CD4-positive, alpha-beta memory T cell (primary cell): ENCODE measurements around the gene SPTB. TPM values are rescaled to one million over a fixed set of nuclear protein-coding genes. Genes with fewer than 3 reads are reported as not detected.

ENCODE experiments used
- CTCF ChIA-PET: fragments of 350-600 bp; sonication (Branson Sonifier 250); formaldehyde crosslinking; loops from one replicate; lab custom pipeline; 2021; ENCODE audit warnings: inconsistent platforms; ENCODE audit not compliant: partially characterized antibody; lab: Charles Lee
- POLR2A ChIA-PET: fragments of 350-600 bp; sonication (Branson Sonifier 250); formaldehyde crosslinking; loops from one replicate; lab custom pipeline; 2021; ENCODE audit not compliant: partially characterized antibody; lab: Charles Lee
- DNase-seq, 5 donors: peaks; one replicate each; pipeline versions ENCODE4 v3.0.0 to v3.0.0-alpha.2; 2020 to 2022; ENCODE audit warnings: mixed read lengths in 1 of 5
- H3K27ac ChIP-seq: one replicate; pipeline ENCODE4 v1.7.0; 2013; ENCODE audit warnings: low read depth, low read length
- H3K27me3 ChIP-seq: 2 replicates; pipeline ENCODE4 v1.7.0; 2013; ENCODE audit warnings: mild to moderate bottlenecking, low read length, moderate library complexity; ENCODE audit not compliant: insufficient read depth
- H3K36me3 ChIP-seq: 2 replicates; pipeline ENCODE4 v1.7.0; 2013; ENCODE audit warnings: mild to moderate bottlenecking, low read length, moderate library complexity; ENCODE audit not compliant: insufficient read depth
- H3K4me1 ChIP-seq: 2 replicates; pipeline ENCODE4 v1.7.0; 2013; ENCODE audit warnings: mild to moderate bottlenecking, low read length, moderate library complexity; ENCODE audit not compliant: insufficient read depth
- H3K4me3 ChIP-seq, 2 donors: one replicate each; pipeline ENCODE4 v1.7.0; 2013; ENCODE audit warnings: low read length in 2 of 2, mild to moderate bottlenecking in 1 of 2
- H3K9me3 ChIP-seq, 2 donors: one replicate each; pipeline ENCODE4 v1.7.0; 2013; ENCODE audit warnings: low read length in 2 of 2, control low read depth in 1 of 2; ENCODE audit not compliant: control insufficient read depth in 1 of 2
- H3K27ac Mint-ChIP-seq, 7 donors: one replicate each; pipeline ENCODE4 v1.8.0; 2020 to 2021; ENCODE audit warnings: mixed read lengths in 7 of 7, mild to moderate bottlenecking in 6 of 7, inconsistent platforms in 3 of 7, moderate library complexity in 3 of 7
- H3K27me3 Mint-ChIP-seq, 2 donors: one replicate each; pipeline ENCODE4 v1.8.0; 2020 to 2021; ENCODE audit warnings: mixed read lengths in 2 of 2
- H3K36me3 Mint-ChIP-seq, 2 donors: one replicate each; pipeline ENCODE4 v1.8.0; 2020 to 2021; ENCODE audit warnings: mixed read lengths in 2 of 2, inconsistent platforms in 1 of 2, mild to moderate bottlenecking in 1 of 2
- H3K4me1 Mint-ChIP-seq, 4 donors: one replicate each; pipeline ENCODE4 v1.8.0; 2020 to 2021; ENCODE audit warnings: mixed read lengths in 4 of 4, mild to moderate bottlenecking in 1 of 4
- H3K4me3 Mint-ChIP-seq, 8 donors: one replicate each; pipeline ENCODE4 v1.8.0; 2020 to 2021; ENCODE audit warnings: mixed read lengths in 8 of 8, mild to moderate bottlenecking in 7 of 8, moderate library complexity in 6 of 8, inconsistent platforms in 3 of 8
- H3K9me3 Mint-ChIP-seq, 8 donors: one replicate each; pipeline ENCODE4 v1.8.0; 2020 to 2021; ENCODE audit warnings: mixed read lengths in 8 of 8, mild to moderate bottlenecking in 5 of 8, inconsistent platforms in 3 of 8, moderate library complexity in 1 of 8
- intact Hi-C: fragments of 100-400 bp; cut with micrococcal nuclease; formaldehyde crosslinking; loops from one replicate; pipeline ENCODE4 v1.15.1; 2023
- polyA plus RNA-seq, 2 donors: library from polyadenylated mRNA; unstranded; fragments of 300-500 nt; fragmentation: Illumina TruSeq; gene quantifications; one replicate each; pipeline ENCODE4 v1.2.3, GENCODE V29; 2021
- total RNA-seq, 2 experiments: library from RNA; stranded (reverse); gene quantifications; one replicate each; pipeline ENCODE4 v1.2.3, GENCODE V29; 2021

The SPTB gene
- total and polyA plus RNA-seq, 4 experiments from 2014 or later = 0.03 to 0.37 (median 0.09) TPM; not detected in 1

DNA sequence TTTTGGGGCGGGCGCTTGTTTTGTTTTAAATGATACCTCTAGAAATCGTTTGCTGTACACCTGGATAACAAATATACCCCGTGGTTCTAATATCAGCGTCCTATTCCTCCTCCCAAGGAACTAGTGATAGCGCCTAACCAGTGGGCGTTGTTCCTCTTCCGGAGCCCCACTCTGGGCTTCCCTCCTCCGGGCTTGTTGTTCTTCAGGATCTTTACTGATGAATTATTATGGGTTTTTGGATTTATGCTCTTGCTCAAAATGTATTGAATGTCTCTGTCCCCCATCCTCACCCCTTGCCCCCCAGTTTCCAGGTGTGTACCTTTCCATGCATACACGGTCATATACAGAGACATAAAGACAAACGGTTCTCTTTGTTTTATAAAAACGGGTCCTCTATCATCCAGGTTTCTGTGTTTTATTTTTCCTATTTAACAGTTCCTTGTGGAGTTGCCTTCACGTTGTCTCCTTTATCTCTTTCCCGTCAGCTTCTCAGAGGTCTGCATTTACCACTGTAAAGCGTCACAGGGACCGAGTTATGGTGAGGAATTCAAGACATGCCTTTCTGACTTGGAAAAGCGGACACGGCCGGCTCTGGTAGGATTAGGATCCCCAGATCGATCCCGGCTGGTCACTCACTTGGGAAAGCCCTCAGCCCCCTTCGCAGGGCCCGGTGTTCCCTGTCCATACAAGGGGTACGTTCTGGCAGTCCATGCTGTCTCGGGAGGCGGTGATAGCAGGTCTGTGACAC is 176.1 kb downstream of the SPTB start:
- Histone ChIP-seq H3K9me3 (no peaks in the 10 kb centered on the region), H3K27ac (peak overlapping the region; percentile 80), H3K4me3 (peak overlapping the region; percentile 57 to 74), H3K4me1 (peaks cover 80% of the 10 kb centered on the region), H3K36me3 (no peaks in the 10 kb centered on the region), H3K27me3 (no peaks in the 10 kb centered on the region)
- peak overlapping the region; percentile 83 to 96 (median 87) for H3K27ac Mint-ChIP-seq
- ChIA-PET CTCF (interaction anchor here (1.2 to 8.0 kb wide), 4 partner anchors 21 to 60 kb away, joined by 3 to 67 read pairs (median 10); no protein-coding TSS in a partner anchor), POLR2A (interaction anchor here (0.7 to 21.0 kb wide), 10 partner anchors 9 to 55 kb away, joined by 3 to 469 read pairs (median 8); no protein-coding TSS in a partner anchor)
- H3K27me3 Mint-ChIP-seq = no peaks in the 10 kb centered on the region
- H3K9me3 Mint-ChIP-seq = no peaks in the 10 kb centered on the region
- DNase-seq = no peak
- peaks cover 42 to 83% (median 58%) of the 10 kb centered on the region in 4 donors for H3K4me1 Mint-ChIP-seq
- H3K36me3 Mint-ChIP-seq = peaks cover 0 to 16% of the 10 kb centered on the region in 2 donors
- H3K4me3 Mint-ChIP-seq = peak overlapping the region; percentile 83 to 94 (median 92)
- intact Hi-C loops = loop anchor here (2.0 kb wide), 2 partner anchors 15 to 31 kb away; no protein-coding TSS in a partner anchor

DNA sequence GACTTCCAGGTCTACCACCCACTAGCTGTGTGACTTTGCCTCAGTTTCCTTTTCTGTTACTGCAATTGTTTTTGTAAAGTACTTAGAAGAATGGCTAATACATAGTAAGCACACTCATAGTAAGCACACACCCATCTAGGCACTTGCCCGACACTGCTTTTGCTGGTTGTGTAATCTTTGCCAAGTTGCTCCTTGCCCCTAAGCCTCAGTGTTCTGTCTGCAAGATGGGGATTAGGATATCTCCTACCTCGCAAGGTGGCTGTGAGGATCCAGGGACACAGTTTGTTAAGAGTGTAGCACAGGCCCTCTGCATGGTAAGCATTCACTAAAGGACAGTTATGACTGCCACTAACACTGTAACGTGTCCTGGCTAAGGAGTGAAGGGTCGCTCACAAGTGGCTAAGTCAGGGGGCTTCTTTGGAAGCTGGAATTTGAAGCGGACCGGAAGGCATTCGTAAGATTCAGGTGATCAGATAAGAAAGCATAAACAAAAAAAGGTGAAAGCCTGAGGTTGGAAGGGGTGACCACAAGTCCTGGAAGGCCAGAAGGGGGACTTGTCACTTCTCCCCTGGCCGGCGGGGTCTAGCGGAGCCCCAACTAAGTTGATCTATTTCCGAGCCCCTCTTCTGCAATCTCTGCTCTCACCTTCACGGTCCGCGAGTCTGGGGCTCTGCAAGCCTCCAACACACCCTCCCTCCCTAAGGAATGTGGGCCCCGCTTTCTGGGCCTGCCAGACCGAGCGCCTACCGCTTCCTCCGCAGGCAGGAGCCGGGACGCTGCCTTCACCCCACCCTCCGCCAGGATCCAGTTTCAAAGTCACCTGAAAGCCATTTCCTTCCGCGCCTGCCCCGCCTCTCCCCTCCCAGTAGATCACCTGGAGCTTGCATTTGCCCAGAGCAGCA is 177.0 kb downstream of the SPTB start:
- H3K4me3 ChIP-seq = peak overlapping the region in 1 of 2 donors; percentile 57
- POLR2A ChIA-PET = interaction anchor here (1.6 to 21.0 kb wide), 8 partner anchors 8 to 56 kb away, joined by 3 to 469 read pairs (median 34); no protein-coding TSS in a partner anchor
- peaks cover 80% of the 10 kb centered on the region for H3K4me1 ChIP-seq
- no peaks in the 10 kb centered on the region for H3K9me3 ChIP-seq
- peak overlapping the region; percentile 83 to 96 (median 88) for H3K27ac Mint-ChIP-seq
- peaks cover 0 to 14% of the 10 kb centered on the region in 2 donors for H3K36me3 Mint-ChIP-seq
- H3K27me3 ChIP-seq = no peaks in the 10 kb centered on the region
- no peaks in the 10 kb centered on the region for H3K36me3 ChIP-seq
- H3K4me3 Mint-ChIP-seq = peak overlapping the region; percentile 83 to 94 (median 92)
- CTCF ChIA-PET = interaction anchor here (1.2 to 8.0 kb wide), 4 partner anchors 22 to 61 kb away, joined by 3 to 67 read pairs (median 10); no protein-coding TSS in a partner anchor
- peak; percentile 40 to 71 (median 50) for DNase-seq
- H3K9me3 Mint-ChIP-seq = no peaks in the 10 kb centered on the region
- peak overlapping the region; percentile 80 for H3K27ac ChIP-seq
- H3K27me3 Mint-ChIP-seq = no peaks in the 10 kb centered on the region
- intact Hi-C loops = no loop called here
- H3K4me1 Mint-ChIP-seq = peaks cover 42 to 83% (median 57%) of the 10 kb centered on the region in 4 donors

DNA sequence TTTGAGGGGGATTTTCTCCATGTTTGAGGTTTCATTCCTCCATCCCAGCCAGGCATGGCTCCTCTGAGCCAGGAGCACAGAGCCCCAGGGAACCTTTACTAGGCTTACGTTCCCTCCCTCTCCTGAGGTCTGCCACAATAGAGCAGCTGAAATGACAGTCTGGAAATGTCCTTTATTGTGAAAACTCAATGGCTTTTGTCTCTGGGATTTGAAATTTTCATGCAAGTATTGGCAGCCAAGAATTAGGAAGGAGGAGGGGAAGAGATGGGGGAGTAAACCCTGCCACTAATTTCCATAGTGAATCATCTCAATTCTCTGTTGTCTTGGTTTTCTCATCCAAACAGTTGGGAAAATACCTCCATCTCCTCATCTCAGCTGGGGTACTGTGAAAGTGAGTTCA is 178.0 kb downstream of the SPTB start:
- H3K27ac Mint-ChIP-seq = peak overlapping the region in 3 of 7 donors; percentile 17 to 86 (median 61)
- H3K9me3 Mint-ChIP-seq = no peaks in the 10 kb centered on the region
- Histone ChIP-seq H3K27ac (no peak overlapping the region), H3K9me3 (no peaks in the 10 kb centered on the region), H3K27me3 (no peaks in the 10 kb centered on the region), H3K4me1 (peaks cover 80% of the 10 kb centered on the region), H3K4me3 (no peak overlapping the region), H3K36me3 (no peaks in the 10 kb centered on the region)
- intact Hi-C loops = no loop called here
- peaks cover 0 to 12% of the 10 kb centered on the region in 2 donors for H3K36me3 Mint-ChIP-seq
- no peaks in the 10 kb centered on the region for H3K27me3 Mint-ChIP-seq
- CTCF ChIA-PET = no interaction called here
- H3K4me3 Mint-ChIP-seq = no peak overlapping the region
- POLR2A ChIA-PET = interaction anchor here (7.9 to 21.0 kb wide), 3 partner anchors 5 to 28 kb away, joined by 56 to 469 read pairs (median 178); partner anchors contain the start of gene PLEKHG3
- no peak for DNase-seq
- peaks cover 41 to 83% (median 57%) of the 10 kb centered on the region in 4 donors for H3K4me1 Mint-ChIP-seq

DNA sequence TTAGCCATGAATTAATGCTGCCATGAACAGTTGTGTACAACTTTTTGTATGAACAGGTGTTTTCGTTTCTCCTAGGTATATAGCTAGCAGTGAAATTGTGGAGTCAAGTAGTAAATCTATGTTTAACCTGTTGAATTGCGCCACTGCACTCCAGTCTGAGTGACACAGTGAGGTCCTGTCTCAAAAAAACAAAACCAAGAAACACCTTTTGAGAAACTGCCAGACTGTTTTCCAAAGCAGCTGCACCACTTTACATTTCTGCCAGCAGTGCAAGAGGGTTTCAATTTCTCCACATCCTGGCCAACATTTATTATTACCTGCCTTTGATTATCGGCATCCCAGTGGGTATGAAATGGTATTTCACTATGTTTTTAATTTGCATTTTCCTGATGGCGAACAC is 178.8 kb downstream of the SPTB start:
- intact Hi-C loops = no loop called here
- H3K9me3 ChIP-seq = no peaks in the 10 kb centered on the region
- POLR2A ChIA-PET = interaction anchor here (7.9 to 21.0 kb wide), 3 partner anchors 6 to 27 kb away, joined by 56 to 469 read pairs (median 178); partner anchors contain the start of gene PLEKHG3
- Mint-ChIP-seq H3K4me1 (peaks cover 47 to 83% (median 60%) of the 10 kb centered on the region in 4 donors), H3K27ac (peak overlapping the region in 5 of 7 donors; percentile 7 to 83 (median 30)), H3K4me3 (no peak overlapping the region), H3K36me3 (peaks cover 0 to 11% of the 10 kb centered on the region in 2 donors), H3K27me3 (no peaks in the 10 kb centered on the region), H3K9me3 (no peaks in the 10 kb centered on the region)
- no peak overlapping the region for H3K4me3 ChIP-seq
- no peaks in the 10 kb centered on the region for H3K27me3 ChIP-seq
- H3K27ac ChIP-seq = no peak overlapping the region
- no peak for DNase-seq
- H3K36me3 ChIP-seq = no peaks in the 10 kb centered on the region
- H3K4me1 ChIP-seq = peaks cover 80% of the 10 kb centered on the region
- CTCF ChIA-PET = interaction anchor here (1.6 to 7.4 kb wide), 4 partner anchors 9 to 29 kb away, joined by 3 to 62 read pairs (median 17); no protein-coding TSS in a partner anchor

DNA sequence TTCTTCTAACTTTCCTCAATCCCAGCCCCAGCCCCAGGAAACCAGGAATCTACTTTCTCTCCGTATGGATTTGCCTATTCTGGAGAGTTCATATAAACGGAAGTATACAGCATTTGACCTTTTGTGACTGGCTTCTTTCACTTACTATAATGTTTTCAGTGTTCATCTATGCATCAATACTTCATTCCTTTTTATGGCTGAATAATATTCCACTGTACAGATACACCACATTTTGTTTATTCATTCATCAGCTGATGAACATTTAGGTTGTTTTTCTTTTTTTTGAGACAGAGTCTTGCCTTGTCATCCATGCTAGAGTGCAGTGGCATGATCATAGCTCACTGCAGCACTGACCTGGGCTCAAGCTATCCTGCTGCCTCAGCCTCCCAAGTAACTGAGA is 179.4 kb downstream of the SPTB start:
- Histone ChIP-seq H3K27ac (no peak overlapping the region), H3K4me3 (no peak overlapping the region), H3K36me3 (no peaks in the 10 kb centered on the region), H3K4me1 (peaks cover 80% of the 10 kb centered on the region), H3K27me3 (no peaks in the 10 kb centered on the region), H3K9me3 (no peaks in the 10 kb centered on the region)
- ChIA-PET POLR2A (interaction anchor here (7.9 to 21.0 kb wide), 3 partner anchors 6 to 27 kb away, joined by 56 to 469 read pairs (median 178); partner anchors contain the start of gene PLEKHG3), CTCF (interaction anchor here (1.6 to 7.4 kb wide), 4 partner anchors 9 to 28 kb away, joined by 3 to 62 read pairs (median 17); no protein-coding TSS in a partner anchor)
- Mint-ChIP-seq H3K4me1 (peaks cover 46 to 82% (median 58%) of the 10 kb centered on the region in 4 donors), H3K36me3 (peaks cover 0 to 5% of the 10 kb centered on the region in 2 donors), H3K9me3 (no peaks in the 10 kb centered on the region), H3K27ac (peak overlapping the region in 4 of 7 donors; percentile 11 to 83 (median 63)), H3K27me3 (no peaks in the 10 kb centered on the region), H3K4me3 (peak overlapping the region in 2 of 8 donors; percentile 13 to 64)
- intact Hi-C loops = no loop called here
- DNase-seq = no peak

DNA sequence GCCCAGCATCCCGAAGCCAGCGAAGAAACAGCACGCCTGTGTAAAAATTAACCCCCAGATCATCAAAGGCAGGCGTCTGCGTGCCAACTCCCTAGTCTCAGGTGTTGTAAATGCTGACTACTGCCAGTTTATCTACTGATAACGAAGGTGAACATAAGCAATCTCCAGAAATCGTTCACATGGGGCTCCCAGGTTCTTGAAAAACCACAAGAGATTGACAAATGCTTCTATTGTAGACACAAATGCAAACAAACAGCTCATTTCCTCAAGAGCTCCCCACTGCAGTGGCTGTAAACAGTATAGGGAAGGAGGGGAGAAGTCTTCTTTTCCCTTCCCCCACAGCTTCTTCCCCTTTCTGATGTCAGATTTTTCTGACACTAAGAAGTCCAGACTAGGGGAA is 180.8 kb downstream of the SPTB start:
- H3K27me3 Mint-ChIP-seq = no peaks in the 10 kb centered on the region
- peak overlapping the region; percentile 7 for H3K27ac ChIP-seq
- peak overlapping the region; percentile 11 to 80 (median 60) for H3K4me3 Mint-ChIP-seq
- H3K36me3 Mint-ChIP-seq = no peaks in the 10 kb centered on the region
- ChIA-PET CTCF (interaction anchor here (0.7 to 7.4 kb wide), 16 partner anchors 10 to 194 kb away, joined by 3 to 62 read pairs (median 4); no protein-coding TSS in a partner anchor), POLR2A (interaction anchor here (0.7 to 21.0 kb wide), 13 partner anchors 8 to 216 kb away, joined by 3 to 469 read pairs (median 7); partner anchors contain the start of genes PLEKHG3 and ZBTB1)
- DNase-seq = peak in 4 of 5 donors; percentile 37 to 59 (median 50)
- H3K36me3 ChIP-seq = no peaks in the 10 kb centered on the region
- no peak overlapping the region for H3K4me3 ChIP-seq
- peak overlapping the region; percentile 48 to 95 (median 86) for H3K27ac Mint-ChIP-seq
- H3K9me3 ChIP-seq = no peaks in the 10 kb centered on the region
- peaks cover 53 to 88% (median 64%) of the 10 kb centered on the region in 4 donors for H3K4me1 Mint-ChIP-seq
- no peaks in the 10 kb centered on the region for H3K27me3 ChIP-seq
- intact Hi-C loops = loop anchor here (2.0 kb wide), 1 partner anchor 24 kb away; no protein-coding TSS in a partner anchor
- H3K9me3 Mint-ChIP-seq = no peaks in the 10 kb centered on the region
- H3K4me1 ChIP-seq = peaks cover 89% of the 10 kb centered on the region
